DMS53 (cell line): ENCODE results near the gene ATP4A.

Source experiments
- DNase-seq: peaks from one replicate; lab custom pipeline; 2025; lab: John Stamatoyannopoulos, UW

ATP4A gene

DNA sequence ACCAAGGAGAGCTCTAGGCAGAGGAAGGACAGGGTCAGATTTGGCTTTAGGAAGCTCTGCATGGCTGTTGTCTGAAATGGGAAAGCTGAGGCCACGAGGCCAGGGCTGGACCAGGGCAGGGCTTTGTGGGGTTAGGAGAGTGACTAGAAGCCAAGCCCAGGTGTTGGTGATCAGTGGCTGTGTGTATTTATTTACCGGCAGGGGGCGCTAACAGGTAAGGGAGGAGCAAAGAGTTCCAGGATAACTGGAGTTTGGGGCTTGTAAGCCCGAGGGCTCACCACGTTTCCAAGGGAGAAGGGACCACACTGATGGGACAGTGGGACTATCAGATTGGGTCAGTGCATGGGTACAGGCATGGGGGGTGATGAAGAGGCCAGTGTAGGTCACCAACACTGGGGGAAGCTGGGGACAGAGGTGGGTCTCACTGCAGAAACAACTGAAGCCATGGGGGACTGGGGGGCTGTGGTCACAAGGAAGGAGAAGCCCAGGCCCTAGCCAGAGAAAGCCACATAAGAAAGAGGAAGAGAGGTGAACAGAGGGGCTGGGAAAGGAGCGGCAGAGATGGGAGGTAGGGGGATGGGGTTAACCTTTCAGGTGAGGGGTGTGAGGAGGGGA is 14.2 kb downstream of the ATP4A start:
- peak; percentile 95 for DNase-seq

DNA sequence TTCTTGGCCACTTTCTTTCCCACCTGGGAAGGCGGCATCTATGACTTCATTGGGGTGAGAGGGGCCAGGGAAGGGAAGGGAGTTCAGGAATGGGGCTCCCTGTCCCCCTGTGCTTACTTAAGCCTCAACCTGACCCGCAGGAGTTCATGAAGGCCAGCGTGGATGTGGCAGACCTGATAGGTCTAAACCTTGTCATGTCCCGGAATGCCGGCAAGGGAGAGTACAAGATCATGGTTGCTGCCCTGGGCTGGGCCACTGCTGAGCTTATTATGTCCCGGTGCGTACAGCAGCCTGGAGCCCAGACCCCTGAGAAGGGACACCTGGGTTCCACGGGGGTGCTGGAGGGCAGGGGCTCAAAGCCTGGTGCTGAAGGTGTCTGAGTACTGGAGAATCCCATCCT is 16.9 kb downstream of the ATP4A start:
- DNase-seq = no peak

DNA sequence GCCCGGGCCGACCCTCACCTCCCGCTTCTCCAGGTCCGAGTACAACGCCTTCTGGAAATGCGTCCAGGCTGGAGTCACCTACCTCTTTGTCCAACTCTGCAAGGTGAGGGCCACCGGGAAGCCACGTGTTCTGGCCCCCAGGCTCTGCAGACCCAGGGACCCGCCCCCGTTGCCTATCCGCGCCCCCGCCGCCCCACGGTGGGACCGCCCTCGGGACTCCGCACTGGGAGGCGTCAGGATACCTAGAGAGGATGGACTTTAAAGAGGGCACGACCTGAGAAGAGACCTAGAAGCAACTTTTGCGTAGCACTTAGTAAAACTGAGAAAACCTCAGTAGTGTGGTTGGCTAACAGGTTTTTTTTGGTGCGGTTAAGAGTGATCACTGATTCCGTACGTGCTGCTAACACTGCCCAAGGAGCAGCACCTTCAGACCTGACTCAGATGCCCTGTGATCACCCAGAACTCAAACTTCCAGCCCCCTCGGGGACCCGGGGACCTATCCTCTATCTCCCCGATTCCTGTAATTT is 17.5 kb downstream of the ATP4A start:
- DNase-seq = peak; percentile 70

DNA sequence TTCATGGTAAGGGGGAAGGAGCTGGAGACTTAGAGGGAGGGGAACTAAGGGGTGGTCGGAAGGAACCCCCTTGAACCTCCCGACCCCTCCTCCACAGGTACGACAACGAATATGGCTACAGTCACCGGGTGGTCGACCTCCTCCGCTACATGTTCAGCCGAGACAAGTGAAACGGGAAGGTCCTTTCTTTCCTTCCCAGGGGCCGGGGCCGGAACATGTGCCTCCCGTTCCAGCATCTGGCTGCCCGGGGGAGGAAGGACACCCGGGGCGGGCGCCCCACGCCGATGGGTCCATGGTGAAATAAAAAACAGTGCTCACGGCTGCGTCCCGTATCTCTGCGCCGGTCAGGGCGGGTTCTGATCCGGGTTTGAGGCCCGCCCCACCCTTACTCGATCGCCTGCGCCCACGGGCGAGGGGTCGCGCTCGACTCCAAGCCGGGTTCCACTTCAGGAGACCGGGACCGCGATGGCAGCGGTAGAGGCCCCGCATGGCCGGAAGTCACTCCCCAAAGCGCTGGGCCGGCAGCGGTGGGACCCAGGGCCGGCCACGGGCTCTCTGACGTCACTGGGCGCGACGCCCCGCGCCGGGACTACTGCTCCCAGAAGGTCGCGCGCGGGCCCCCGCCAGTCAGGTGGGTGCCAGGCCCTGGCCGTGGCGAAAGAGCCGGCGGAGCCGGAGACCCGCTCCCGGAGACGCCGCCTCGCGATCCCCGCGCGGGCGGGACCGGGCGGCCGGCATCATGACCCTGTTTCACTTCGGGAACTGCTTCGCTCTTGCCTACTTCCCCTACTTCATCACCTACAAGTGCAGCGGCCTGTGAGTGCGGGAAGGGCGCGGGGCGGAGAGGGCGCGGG is 18.2 kb downstream of the ATP4A start, which contains the start of gene TMEM147:
TMEM147 (plus strand) TSS at position 626 of the 854 bp plus-strand sequence; CDS start at position 740, 114 bp downstream.
- DNase-seq = peak; percentile 95

GRCh38 chr19:35544110-35544802 is 19.2 kb downstream of the ATP4A start:
- no peak for DNase-seq

DNA sequence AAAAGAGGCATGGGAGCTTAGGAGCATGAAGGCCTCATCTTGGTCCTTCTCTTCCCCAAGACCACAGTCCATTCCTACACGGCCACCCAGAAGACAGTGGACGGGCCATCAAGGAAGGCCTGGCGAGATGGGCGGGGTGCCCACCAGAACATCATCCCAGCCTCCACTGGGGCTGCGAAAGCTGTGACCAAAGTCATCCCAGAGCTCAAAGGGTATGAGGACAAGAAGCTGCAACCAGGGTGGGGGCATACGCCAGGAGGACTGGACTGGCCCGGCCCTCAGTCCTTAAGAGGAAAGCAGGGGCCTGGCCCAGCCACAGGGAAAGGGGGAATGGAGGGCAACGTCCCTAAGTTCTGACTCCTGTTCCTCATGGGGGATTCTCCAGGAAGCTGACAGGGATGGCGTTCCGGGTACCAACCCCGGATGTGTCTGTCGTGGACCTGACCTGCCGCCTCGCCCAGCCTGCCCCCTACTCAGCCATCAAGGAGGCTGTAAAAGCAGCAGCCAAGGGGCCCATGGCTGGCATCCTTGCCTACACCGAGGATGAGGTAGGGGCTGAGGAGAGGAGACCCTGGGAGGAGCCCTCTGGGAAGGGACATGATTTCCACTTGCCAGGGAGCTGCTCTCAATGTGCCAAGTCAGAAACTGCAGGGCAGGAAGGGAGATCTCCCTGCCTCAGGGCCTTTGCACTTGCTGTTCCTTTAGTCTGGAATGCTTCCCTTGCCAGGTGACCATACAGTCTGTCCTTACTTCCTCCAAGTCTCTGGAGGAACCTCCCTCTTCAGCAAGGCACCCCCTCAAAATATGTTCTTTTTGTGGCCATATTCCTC is 20.0 kb downstream of the ATP4A start:
- DNase-seq = no peak

- DNase-seq = no peak
Observed at GRCh38 chr19:35542209-35542608, 21.2 kb downstream of the ATP4A start.

DNA sequence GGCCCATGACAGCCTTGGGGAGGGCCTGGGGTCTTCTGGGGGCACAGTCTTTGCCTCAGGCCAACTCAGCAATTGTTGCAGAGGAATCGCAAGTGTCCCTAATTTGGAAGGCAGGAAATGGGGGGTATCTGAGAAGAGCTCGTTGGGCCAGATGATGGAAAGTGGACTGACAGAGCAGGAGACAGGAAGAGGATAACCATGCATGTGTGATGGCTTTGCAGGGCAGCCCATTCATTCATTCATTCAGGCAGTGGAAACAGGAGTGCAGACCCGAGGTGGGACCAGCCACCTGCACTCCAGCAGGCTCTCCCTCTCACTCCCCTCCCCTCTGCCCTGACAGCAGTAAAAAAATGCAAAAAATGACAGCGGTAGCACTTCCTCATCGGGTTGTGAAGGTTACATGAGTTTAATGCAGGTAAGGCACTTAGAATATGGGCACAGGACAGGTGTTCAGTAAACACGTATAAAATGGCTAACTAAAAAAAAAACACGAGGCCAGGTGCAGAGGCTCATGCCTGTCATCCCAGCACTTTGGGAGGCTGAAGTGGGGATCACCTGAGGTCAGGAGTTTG is 23.0 kb downstream of the ATP4A start:
- DNase-seq = no peak

DNA sequence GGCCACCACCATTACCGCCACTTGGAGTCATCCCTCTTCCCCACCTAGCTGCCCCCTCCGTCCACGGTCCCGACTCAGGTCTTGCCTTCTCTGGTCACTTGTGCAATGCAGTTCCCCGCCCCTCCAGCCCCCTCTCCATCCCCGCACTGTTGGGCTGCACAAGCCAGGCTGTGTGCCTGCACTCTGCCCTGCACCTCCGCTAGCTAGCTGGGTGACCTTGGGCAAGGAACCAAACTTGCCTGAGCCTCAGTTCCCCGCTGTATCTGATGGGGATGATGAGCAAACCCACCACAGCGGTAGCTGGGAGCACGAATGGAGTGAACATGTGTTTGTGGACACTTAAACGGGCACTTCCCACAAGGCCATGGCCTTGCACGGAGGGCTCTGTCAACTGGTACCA is 23.6 kb downstream of the ATP4A start:
- no peak for DNase-seq

- DNase-seq = no peak
Observed at GRCh38 chr19:35539314-35539713, 24.1 kb downstream of the ATP4A start.

- DNase-seq = peak; percentile 27
Observed at GRCh38 chr19:35534803-35535480, 28.5 kb downstream of the ATP4A start.

- peak; percentile 58 for DNase-seq
Observed at GRCh38 chr19:35533822-35534392, 29.6 kb downstream of the ATP4A start.

- DNase-seq = no peak
Observed at GRCh38 chr19:35533201-35533821, 30.1 kb downstream of the ATP4A start, which contains the start of gene GAPDHS. TSS of gene GAPDHS (plus strand) at chr19:35533456. CDS start at chr19:35533528, 72 bp downstream.

- peak; percentile 65 for DNase-seq
Observed at GRCh38 chr19:35531291-35531690, 32.2 kb downstream of the ATP4A start.

DNA sequence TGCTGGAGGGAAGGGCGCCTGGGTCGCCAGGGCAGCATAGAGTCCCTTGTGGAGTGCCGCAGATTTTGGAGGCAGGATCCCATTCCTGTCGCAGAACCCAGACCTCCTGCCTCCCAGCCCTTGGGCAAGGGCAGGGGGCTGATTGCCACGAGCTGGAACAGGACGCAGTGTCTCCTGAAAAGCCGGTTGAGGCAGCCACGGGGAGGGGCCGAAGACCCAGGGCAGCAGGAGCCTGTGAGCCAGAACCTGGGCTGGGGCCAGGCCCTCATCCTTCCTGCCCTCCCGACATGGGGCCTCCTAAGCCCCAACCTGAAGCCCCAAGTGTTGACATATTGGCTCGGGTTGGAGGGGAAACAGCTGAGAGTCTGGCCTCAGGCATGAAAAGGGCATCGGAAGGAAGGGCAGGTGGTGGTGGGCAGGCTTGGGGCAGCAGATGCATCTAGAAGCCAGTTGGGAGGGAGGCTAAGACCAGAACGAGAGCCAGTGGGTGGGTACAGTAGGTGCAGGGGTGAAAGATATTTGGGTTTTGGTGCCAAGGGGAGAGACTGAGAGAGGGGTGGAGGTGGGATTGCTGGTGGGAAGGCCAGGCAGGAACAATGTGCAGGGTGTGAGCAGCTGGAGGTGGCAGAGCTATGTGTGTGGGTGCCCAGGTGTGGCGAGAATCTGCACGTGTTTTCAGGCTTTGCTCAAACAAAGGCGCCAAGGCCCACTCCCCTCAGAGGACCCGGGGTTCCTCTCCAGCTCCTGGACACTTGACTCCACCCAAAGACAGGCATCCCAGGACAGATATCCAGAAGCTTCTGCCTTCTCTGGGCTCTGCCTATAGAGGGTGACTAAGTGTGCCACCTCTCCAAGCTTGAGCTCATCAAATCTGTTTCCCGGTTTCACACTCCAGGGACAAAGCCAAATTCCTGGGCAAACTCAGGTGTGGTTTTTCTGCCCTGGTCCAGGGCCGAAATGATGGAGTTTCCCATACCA is 33.9 kb downstream of the ATP4A start:
- DNase-seq = no peak

DNA sequence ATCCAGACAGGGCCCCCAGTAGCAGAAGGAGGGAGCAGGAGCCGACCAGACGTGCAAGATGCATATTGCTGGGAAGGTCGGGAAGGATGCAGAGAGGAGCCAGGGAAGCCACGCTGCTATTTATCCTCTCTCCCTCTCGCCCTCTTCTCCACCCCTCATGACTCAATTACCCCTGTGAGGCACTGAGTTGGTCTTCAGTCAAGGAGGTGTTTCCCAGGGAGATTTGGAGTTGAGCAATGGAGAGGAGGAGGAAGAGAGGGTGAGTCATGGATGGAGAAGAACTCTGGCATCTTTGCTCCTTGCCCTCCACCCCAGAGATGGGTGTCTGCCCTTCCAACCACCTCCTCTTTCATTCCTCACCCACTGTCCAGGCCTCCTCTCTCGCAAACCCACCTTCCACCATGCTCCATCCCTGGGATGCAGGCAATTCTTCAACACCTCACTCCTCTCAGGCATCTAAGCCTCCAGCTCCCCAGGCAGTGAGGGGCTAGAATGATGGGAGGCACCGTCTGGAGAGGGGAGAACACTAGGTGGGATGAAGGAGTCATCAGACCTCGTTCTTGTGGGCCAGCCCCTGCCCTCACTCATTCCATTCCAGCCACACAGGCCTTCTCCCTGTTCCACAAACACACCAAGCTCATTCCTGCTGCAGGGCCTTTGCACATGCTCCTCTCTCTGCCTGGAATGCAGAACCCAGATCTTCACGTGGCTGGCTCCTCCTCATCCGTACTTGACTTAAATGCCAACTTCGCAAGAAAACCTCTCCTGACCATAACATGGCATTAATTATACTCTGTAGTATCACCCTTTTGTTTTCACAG is 35.0 kb downstream of the ATP4A start, which contains the start of gene SBSN:
SBSN (minus strand) TSS at position 94 of the 821 bp plus-strand sequence; CDS start at position 64, 30 bp downstream.
- DNase-seq = no peak

- no peak for DNase-seq
Observed at GRCh38 chr19:35525873-35526272, 37.6 kb downstream of the ATP4A start.
